HUES48 (cell line): ENCODE measurements around the gene SLAIN2.
A peak's percentile ranks its signal among the peaks of the same experiment; 100 is the strongest.
"Not testable (repeated sequence)": the region's sequence is repeated elsewhere in the genome, so short reads cannot be mapped to it uniquely, and the experiment has no call there.

Source experiments
- H3K27ac ChIP-seq: one replicate; pipeline ENCODE4 v1.7.0; 2013; ENCODE audit warnings: low read depth, low read length, inconsistent platforms
- H3K27me3 ChIP-seq: 2 replicates; pipeline ENCODE4 v1.6.1; 2013; ENCODE audit warnings: mild to moderate bottlenecking, low read length; ENCODE audit not compliant: control insufficient read depth, insufficient read depth
- H3K36me3 ChIP-seq: 2 replicates; pipeline ENCODE4 v1.6.1; 2013; ENCODE audit warnings: low read length; ENCODE audit not compliant: control insufficient read depth, insufficient read depth
- H3K4me1 ChIP-seq: 2 replicates; pipeline ENCODE4 v1.6.1; 2013; ENCODE audit warnings: mild to moderate bottlenecking, low read length; ENCODE audit not compliant: control insufficient read depth, insufficient read depth
- H3K4me3 ChIP-seq: 2 replicates; pipeline ENCODE4 v1.5.1; 2013; ENCODE audit warnings: mild to moderate bottlenecking, low read depth, low read length
- H3K9ac ChIP-seq: 2 replicates; pipeline ENCODE4 v1.6.1; 2013; ENCODE audit warnings: mild to moderate bottlenecking, low read depth, low read length, moderate library complexity
- H3K9me3 ChIP-seq: 2 replicates; pipeline ENCODE4 v1.6.1; 2013; ENCODE audit warnings: low read length; ENCODE audit not compliant: control insufficient read depth, insufficient read depth

Gene SLAIN2

DNA sequence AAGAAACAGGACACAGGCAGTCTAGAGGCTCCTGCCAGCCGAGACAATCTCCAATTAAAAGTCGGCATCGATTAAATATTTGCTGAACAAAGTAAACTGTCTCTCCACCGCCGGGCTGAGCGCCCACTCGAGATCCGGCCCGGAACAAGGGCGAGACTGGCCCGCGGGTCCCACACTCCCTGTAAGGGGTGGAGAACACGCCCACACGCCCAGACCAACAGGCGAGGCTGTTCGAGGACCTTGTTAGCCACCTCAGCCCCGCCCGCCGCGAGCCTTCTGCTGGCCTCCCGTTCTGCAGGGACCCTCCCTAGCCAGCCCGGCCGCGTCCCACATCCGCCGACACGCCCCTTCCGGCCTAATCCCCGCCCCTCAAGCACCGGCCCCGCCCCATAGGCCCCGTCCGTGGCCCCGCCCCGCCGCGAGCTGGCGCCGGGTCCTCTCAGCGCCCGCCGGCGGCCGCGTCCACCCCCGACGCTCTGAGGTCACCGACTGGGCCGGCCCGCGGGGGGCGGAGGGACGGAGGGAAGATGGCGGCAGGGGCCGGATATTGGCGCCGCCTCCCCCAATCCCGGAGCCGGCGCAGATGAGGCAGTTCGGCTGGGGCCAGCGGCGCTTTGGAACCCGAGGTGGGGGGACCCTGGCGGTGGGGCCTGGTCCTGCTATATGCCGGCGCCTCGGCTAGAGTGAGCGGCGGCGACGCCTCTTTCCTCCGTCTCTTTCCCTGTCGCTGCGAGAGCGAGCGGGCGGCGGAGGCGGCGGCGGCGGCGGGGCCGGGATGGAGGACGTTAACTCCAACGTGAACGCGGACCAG lies at the start of gene SLAIN2:
Gene SLAIN2 (plus strand): TSS at position 565 of the 811 bp plus-strand sequence. CDS start 211 bp downstream, at position 776.
- Histone ChIP-seq H3K4me3 (peak within 1 kb of the TSS; percentile 94), H3K36me3 (no peaks in the 10 kb centered on the region), H3K9ac (peak within 1 kb of the TSS; percentile 79), H3K27me3 (no peaks in the 10 kb centered on the region), H3K27ac (peak within 1 kb of the TSS; percentile 95), H3K9me3 (no peaks in the 10 kb centered on the region), H3K4me1 (peaks cover 35% of the 10 kb centered on the region)

DNA sequence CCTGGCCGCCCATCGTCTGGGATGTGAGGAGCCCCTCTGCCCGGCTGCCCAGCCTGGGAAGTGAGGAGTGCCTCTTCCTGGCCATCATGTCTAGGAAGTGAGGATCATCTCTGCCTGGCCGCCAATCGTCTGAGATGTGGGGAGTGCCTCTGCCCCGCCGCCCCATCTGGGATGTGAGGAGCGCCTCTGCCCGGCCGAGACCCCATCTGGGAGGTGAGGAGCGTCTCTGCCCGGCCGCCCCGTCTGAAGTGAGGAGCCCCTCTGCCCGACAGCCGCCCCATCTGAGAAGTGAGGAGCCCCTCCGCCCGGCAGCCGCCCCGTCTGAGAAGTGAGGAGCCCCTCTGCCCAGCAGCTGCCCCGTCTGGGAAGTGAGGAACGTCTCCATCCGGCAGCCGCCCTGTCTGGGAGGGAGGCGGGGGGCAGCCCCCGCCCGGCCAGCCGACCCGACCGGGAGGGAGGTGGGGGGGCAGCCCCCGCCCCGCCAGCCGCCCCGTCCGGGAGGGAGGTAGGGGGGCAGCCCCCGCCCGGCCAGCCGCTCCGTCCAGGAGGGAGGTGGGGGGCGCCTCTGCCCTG lies 49.0 kb upstream of the SLAIN2 start:
- H3K27me3 ChIP-seq, H3K4me1 ChIP-seq, H3K36me3 ChIP-seq, H3K9ac ChIP-seq, H3K4me3 ChIP-seq, H3K9me3 ChIP-seq, H3K27ac ChIP-seq: not testable (repeated sequence)

DNA sequence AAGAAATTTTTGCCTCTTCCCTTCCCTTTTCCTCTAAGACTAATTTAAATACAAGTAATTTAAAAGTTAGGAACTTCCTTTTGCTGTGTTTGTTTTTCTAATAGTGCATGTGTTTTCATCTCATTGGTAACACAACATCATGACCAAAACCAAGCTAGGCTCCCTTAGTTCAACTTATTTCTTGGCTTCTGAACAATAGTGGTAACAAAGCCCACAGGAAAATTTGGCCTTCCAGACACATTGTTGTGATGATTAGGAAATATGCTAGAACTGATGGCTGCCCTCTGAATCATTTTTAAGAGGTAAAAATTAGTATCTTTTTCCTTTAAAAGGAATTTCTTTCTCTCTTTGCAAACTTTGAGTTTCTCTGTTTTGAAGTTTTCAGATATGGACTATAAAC lies 46.2 kb upstream of the SLAIN2 start:
- Histone ChIP-seq H3K4me3 (no peak overlapping the region), H3K9me3 (no peaks in the 10 kb centered on the region), H3K9ac (no peak overlapping the region), H3K4me1 (no peaks in the 10 kb centered on the region), H3K27me3 (no peaks in the 10 kb centered on the region), H3K36me3 (no peaks in the 10 kb centered on the region), H3K27ac (no peak overlapping the region)

DNA sequence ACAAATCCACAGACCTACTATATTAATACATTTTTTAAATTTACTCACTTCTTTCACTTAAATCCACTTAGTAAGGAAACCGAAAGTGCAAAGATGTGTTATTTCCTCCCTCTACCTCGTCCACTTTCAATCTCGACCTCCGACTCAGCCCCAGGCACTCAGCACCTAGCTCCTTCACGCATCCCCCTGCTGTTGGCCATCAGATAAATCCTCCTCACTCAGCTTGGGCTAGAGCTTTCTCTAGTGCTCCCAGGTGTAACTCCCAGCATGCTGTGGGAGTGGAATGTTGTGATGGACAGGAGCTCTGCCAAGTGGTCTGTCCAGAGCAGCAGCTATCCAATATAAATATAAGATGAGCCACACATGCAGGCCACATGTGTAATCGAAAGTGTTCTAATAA lies 45.0 kb upstream of the SLAIN2 start:
- H3K9ac ChIP-seq, result no peak overlapping the region
- no peaks in the 10 kb centered on the region for H3K36me3 ChIP-seq
- H3K27me3 ChIP-seq, result no peaks in the 10 kb centered on the region
- no peak overlapping the region for H3K27ac ChIP-seq
- H3K4me1 ChIP-seq, result no peaks in the 10 kb centered on the region
- H3K4me3 ChIP-seq, result no peak overlapping the region
- no peaks in the 10 kb centered on the region for H3K9me3 ChIP-seq

DNA sequence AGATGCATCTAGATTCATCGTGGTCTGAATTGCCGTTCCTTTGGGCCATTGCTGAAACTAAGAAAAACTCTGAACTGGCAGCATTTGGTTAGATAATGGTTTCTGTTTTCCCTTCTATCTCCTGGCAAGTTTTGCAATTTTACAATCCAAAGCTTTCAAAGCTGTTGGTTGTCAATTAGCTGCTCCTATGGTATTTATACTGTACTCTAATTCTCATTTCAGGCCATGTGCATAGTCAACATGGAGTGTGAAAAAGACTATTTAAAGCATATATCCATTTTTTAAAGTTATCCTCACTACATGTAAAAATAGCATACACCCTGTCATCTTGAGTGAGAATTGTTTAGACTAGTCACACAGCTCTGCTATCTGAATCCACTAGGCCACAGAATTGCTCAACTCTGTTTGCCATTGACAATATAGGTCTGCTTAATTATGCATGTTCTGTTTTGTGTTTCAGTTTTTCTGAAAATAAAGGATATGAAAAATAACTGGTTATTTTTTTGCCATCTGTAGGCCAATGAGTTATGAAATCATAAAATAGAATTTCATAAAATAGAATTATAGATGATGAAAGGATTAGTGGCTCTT lies 44.0 kb upstream of the SLAIN2 start:
- Histone ChIP-seq H3K36me3 (no peaks in the 10 kb centered on the region), H3K4me1 (no peaks in the 10 kb centered on the region), H3K27me3 (no peaks in the 10 kb centered on the region), H3K9me3 (no peaks in the 10 kb centered on the region), H3K4me3 (no peak overlapping the region), H3K27ac (no peak overlapping the region), H3K9ac (no peak overlapping the region)

DNA sequence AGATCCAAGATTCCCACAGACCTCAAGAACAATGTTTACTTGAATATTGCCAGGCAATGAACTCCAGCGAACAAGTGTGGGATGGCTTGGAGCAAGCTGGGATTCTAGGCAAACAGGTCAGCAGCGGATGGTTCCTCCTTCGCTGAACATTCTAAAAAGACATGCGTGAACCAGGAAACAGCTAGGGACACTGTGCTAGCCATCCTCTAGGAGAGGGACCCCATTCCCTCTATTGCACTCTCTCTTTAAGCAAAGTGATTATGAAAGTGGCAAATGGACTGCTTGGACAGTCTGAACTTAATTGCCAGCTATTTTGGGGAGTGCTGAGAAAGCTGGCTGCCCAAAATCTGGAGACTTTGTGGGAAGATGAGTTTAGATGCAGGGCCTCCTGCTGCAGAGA lies 41.8 kb upstream of the SLAIN2 start:
- Histone ChIP-seq H3K9ac (no peak overlapping the region), H3K27me3 (no peaks in the 10 kb centered on the region), H3K4me1 (no peaks in the 10 kb centered on the region), H3K27ac (no peak overlapping the region), H3K36me3 (no peaks in the 10 kb centered on the region), H3K9me3 (no peaks in the 10 kb centered on the region), H3K4me3 (no peak overlapping the region)

DNA sequence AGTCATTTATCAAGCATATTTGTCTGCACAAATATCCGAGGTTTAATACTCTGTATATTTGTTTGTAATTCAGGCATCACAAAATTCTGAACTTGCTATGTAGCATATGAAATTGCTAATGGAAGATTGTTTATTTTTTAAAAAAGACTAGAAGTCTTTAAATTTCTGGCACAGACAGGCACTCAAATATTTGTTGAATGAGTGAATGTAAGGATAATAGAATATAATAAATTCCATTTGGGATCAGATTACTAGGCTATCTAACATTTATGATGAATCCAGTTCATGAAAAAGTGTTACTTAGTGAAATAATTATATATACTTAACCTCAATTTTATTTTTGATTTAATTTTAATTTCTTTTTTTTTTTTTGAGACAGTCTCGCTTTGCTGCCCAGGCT lies 41.3 kb upstream of the SLAIN2 start:
- Histone ChIP-seq H3K9me3 (no peaks in the 10 kb centered on the region), H3K36me3 (no peaks in the 10 kb centered on the region), H3K27ac (no peak overlapping the region)

DNA sequence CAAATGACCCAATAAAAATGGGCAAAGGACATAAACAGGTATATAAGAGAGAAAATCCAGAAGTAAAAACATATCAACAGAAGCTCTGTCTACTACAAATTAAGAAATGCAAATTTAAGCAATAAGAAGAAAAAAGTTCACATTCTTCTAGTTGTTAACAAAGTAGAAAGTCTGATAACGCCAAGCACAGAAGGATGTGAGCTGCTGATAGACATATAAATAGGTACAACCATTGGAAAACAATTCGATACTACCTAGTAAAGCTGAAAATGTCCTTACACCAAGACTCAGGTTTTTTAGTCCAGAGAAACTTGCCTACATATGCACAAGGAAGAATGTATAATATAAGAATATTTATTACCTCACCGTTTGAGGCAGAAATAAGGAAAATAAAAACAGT lies 35.8 kb upstream of the SLAIN2 start:
- H3K4me1 ChIP-seq, result no peaks in the 10 kb centered on the region
- H3K9me3 ChIP-seq, result no peaks in the 10 kb centered on the region
- no peak overlapping the region for H3K9ac ChIP-seq
- H3K27ac ChIP-seq, result no peak overlapping the region
- no peak overlapping the region for H3K4me3 ChIP-seq
- H3K36me3 ChIP-seq, result no peaks in the 10 kb centered on the region
- H3K27me3 ChIP-seq, result no peaks in the 10 kb centered on the region

More for the DNA sequence above, 41.3 kb upstream of the SLAIN2 start:
- Histone ChIP-seq H3K4me1 (no peaks in the 10 kb centered on the region), H3K27me3 (no peaks in the 10 kb centered on the region), H3K4me3 (no peak overlapping the region), H3K9ac (no peak overlapping the region)

DNA sequence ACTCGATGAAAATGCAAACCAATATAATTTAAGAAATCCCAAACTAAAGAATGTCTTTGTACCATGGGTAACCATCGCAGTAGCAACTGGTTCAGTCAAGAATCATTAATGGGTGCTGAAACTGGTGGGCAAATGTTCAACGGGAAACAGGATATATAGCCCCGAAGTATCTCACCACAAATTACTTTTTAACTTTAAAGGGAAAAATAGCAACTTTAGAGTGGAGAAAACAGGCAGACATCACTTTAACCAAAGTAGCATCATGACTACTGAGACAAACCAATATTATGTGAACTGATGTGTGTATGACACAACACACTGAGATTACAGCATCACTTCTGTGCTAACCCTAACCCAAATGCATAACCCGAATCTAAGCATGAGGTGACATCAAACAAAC lies 33.8 kb upstream of the SLAIN2 start:
- Histone ChIP-seq H3K4me1 (no peaks in the 10 kb centered on the region), H3K4me3 (no peak overlapping the region), H3K9ac (no peak overlapping the region), H3K27me3 (no peaks in the 10 kb centered on the region), H3K27ac (no peak overlapping the region), H3K9me3 (no peaks in the 10 kb centered on the region), H3K36me3 (no peaks in the 10 kb centered on the region)

DNA sequence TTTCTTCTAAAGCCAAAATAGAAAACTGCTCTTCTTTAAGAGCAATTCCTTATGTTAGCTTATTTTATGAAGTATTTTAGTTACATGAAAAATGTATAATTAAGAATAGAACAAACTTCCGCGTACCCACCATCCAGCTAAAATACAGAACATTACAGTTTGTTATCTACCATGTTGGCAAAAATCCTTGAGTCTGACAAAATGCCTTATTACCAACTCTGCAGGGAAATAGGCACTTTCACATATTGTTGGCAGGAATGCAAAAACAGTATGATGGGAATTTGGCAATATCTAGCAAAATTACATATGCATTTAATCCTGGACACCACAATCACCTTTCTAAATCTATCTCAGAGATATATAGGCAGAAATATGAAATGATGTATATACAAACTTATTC lies 32.4 kb upstream of the SLAIN2 start:
- Histone ChIP-seq H3K9me3 (no peaks in the 10 kb centered on the region), H3K27me3 (no peaks in the 10 kb centered on the region), H3K4me1 (no peaks in the 10 kb centered on the region), H3K36me3 (no peaks in the 10 kb centered on the region), H3K9ac (no peak overlapping the region), H3K4me3 (no peak overlapping the region), H3K27ac (no peak overlapping the region)

DNA sequence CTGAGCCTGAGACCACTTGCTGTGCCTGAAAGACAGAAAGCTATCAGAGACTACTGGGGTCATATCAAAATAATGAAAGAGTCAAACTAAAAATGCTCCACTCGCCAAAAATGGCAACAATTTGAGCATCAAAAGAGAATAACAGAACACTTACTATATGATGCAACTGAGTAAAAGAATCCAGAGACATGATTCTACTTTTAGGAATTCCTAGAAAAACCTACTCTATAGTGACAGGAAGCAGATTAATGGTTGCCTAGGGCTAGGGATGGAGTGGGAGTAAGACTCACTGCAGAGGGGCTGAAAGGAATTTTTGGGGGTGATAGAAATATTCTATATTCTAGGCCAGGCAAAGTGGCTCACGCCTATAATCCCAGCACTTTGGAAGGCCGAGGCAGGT lies 29.4 kb upstream of the SLAIN2 start:
- Histone ChIP-seq H3K9me3 (no peaks in the 10 kb centered on the region), H3K36me3 (no peaks in the 10 kb centered on the region), H3K9ac (no peak overlapping the region), H3K4me1 (no peaks in the 10 kb centered on the region), H3K27me3 (no peaks in the 10 kb centered on the region), H3K4me3 (no peak overlapping the region), H3K27ac (no peak overlapping the region)
